ENCODE results near the gene RPL23.

DNA sequence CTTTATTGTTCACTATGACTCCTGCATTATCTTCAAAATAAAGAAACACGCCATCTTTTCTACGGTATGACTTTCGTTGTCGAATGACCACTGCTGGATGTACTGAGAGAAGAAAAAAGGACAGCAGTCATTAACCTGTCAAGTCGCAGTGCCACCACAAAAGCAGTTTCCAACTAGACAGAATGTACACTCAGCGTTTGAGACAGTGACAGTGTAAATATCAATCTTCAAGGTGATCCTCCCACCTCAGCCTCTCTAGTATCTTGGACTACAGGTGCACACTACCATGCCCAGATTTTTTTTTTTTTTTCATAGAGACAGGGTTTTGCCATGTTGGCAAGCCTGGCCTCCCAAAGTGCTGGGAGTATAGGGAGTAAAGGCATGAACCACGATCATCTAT, 3.1 kb downstream of the RPL23 start:
- TF ChIP-seq HSF4 (CRISPR knock-in tag; IDR thresholded peaks at IDR 0.05; ENCODE audit: borderline replicate concordance), result no peak
- no peak for TF ChIP-seq L3MBTL2 (IDR thresholded peaks at IDR 0.05)
- TF ChIP-seq ZEB2 (IDR thresholded peaks at IDR 0.05), result no peak
- no peak for TF ChIP-seq STAT5A (IDR thresholded peaks at IDR 0.05; ENCODE audit: borderline replicate concordance, low read length)
- TF ChIP-seq, protein P1, sequence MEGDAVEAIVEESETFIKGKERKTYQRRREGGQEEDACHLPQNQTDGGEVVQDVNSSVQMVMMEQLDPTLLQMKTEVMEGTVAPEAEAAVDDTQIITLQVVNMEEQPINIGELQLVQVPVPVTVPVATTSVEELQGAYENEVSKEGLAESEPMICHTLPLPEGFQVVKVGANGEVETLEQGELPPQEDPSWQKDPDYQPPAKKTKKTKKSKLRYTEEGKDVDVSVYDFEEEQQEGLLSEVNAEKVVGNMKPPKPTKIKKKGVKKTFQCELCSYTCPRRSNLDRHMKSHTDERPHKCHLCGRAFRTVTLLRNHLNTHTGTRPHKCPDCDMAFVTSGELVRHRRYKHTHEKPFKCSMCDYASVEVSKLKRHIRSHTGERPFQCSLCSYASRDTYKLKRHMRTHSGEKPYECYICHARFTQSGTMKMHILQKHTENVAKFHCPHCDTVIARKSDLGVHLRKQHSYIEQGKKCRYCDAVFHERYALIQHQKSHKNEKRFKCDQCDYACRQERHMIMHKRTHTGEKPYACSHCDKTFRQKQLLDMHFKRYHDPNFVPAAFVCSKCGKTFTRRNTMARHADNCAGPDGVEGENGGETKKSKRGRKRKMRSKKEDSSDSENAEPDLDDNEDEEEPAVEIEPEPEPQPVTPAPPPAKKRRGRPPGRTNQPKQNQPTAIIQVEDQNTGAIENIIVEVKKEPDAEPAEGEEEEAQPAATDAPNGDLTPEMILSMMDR (IDR thresholded peaks at IDR 0.05 in 2 of 3, conservative IDR thresholded peaks at IDR 0.05 in 1 of 3; ENCODE audit: insufficient read depth in 2 of 3, low read depth in 1 of 3, low read length in 3 of 3), result no peak
- no peak for TF ChIP-seq TARDBP (IDR thresholded peaks at IDR 0.05)
- TF ChIP-seq ZNF324 (CRISPR knock-in tag; IDR thresholded peaks at IDR 0.05), result no peak
- TF ChIP-seq, protein P2, sequence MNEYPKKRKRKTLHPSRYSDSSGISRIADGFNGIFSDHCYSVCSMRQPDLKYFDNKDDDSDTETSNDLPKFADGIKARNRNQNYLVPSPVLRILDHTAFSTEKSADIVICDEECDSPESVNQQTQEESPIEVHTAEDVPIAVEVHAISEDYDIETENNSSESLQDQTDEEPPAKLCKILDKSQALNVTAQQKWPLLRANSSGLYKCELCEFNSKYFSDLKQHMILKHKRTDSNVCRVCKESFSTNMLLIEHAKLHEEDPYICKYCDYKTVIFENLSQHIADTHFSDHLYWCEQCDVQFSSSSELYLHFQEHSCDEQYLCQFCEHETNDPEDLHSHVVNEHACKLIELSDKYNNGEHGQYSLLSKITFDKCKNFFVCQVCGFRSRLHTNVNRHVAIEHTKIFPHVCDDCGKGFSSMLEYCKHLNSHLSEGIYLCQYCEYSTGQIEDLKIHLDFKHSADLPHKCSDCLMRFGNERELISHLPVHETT (CRISPR knock-in tag; conservative IDR thresholded peaks at IDR 0.05 in 1 of 2, IDR thresholded peaks at IDR 0.05 in 1 of 2), result no peak
